GM18526 (cell line): ENCODE results near the gene SESN1.

Source experiments
- POLR2A ChIP-seq: IDR thresholded peaks from 3 replicates; pipeline ENCODE4 v1.6.1; 2011; ENCODE audit not compliant: insufficient read length; ENCODE audit errors: extremely low read depth

Gene SESN1

GRCh38 chr6:109094416-109095035 is at the start of gene SESN1:
Gene SESN1, minus strand, starts transcription at chr6:109094846. Its CDS starts 773 bp downstream, at chr6:109094073.
- TF ChIP-seq POLR2A, result peak; percentile 50

- no peak for TF ChIP-seq POLR2A
These were observed 48.5 kb upstream of the SESN1 start for GRCh38 chr6:109143191-109143590.

GRCh38 chr6:109139109-109139508 is 44.5 kb upstream of the SESN1 start:
- no peak for TF ChIP-seq POLR2A

- no peak for TF ChIP-seq POLR2A
These were observed 35.4 kb upstream of the SESN1 start for GRCh38 chr6:109130065-109130464.

GRCh38 chr6:109125504-109125903 is 30.9 kb upstream of the SESN1 start:
- no peak for TF ChIP-seq POLR2A

- TF ChIP-seq POLR2A, result no peak
These were observed 29.6 kb upstream of the SESN1 start for GRCh38 chr6:109124219-109124618.

GRCh38 chr6:109121411-109121810 is 26.8 kb upstream of the SESN1 start:
- TF ChIP-seq POLR2A, result no peak

GRCh38 chr6:109118871-109119354 is 24.3 kb upstream of the SESN1 start:
- no peak for TF ChIP-seq POLR2A

- no peak for TF ChIP-seq POLR2A
These were observed 23.7 kb upstream of the SESN1 start for GRCh38 chr6:109118337-109118736.

- no peak for TF ChIP-seq POLR2A
These were observed 22.8 kb upstream of the SESN1 start for GRCh38 chr6:109117346-109118035.

- no peak for TF ChIP-seq POLR2A
These were observed 11.0 kb upstream of the SESN1 start for GRCh38 chr6:109105681-109106080.

GRCh38 chr6:109104512-109104911 is 9.9 kb upstream of the SESN1 start:
- no peak for TF ChIP-seq POLR2A

- TF ChIP-seq POLR2A, result no peak
These were observed 9.3 kb upstream of the SESN1 start for GRCh38 chr6:109103942-109104341.

GRCh38 chr6:109102762-109103161 is 8.1 kb upstream of the SESN1 start:
- TF ChIP-seq POLR2A, result no peak

GRCh38 chr6:109097661-109098060 is 3.0 kb upstream of the SESN1 start:
- no peak for TF ChIP-seq POLR2A

- no peak for TF ChIP-seq POLR2A
These were observed 1.6 kb upstream of the SESN1 start for GRCh38 chr6:109096208-109096607.

GRCh38 chr6:109095835-109096084 is 1.1 kb upstream of the SESN1 start:
- no peak for TF ChIP-seq POLR2A
